Upper lobe of right lung (tissue), 1 donor: ENCODE measurements around the gene FN1. TPM values are rescaled to one million over a fixed set of nuclear protein-coding genes. Genes with fewer than 3 reads are reported as not detected.
A peak's percentile ranks its signal among the peaks of the same experiment; 100 is the strongest.

Source experiments
- ATAC-seq: fragments of 200-7000 bp; cut with Tn5 transposase; one replicate; pipeline ENCODE4 v1.9.1; 2020; ENCODE audit warnings: mild to moderate bottlenecking, moderate library complexity
- DNase-seq: peaks from one replicate; pipeline ENCODE4 v3.0.0-alpha.2; 2020
- H3K27ac ChIP-seq: fragments of 200-600 bp; one replicate; pipeline ENCODE4 v1.8.0; 2022
- H3K27me3 ChIP-seq: fragments of 200-600 bp; one replicate; pipeline ENCODE4 v1.8.0; 2022; ENCODE audit warnings: mild to moderate bottlenecking
- H3K36me3 ChIP-seq: fragments of 200-600 bp; one replicate; pipeline ENCODE4 v1.8.0; 2022
- H3K4me1 ChIP-seq: fragments of 200-600 bp; one replicate; pipeline ENCODE4 v1.8.0; 2022
- H3K4me3 ChIP-seq: fragments of 200-600 bp; one replicate; pipeline ENCODE4 v1.8.0; 2022; ENCODE audit warnings: mild to moderate bottlenecking
- H3K9me3 ChIP-seq: fragments of 200-600 bp; one replicate; pipeline ENCODE4 v1.8.0; 2022
- CTCF ChIP-seq: fragments of 200-600 bp; IDR thresholded peaks from one replicate; pipeline ENCODE4 v1.8.0; 2022; ENCODE audit warnings: antibody characterized with exemption
- intact Hi-C: fragments of 100-400 bp; cut with DNase I; formaldehyde crosslinking; loops from one replicate; pipeline ENCODE4 v1.11.0; 2022
- long read RNA-seq: library from polyadenylated mRNA; unstranded; transcript quantifications from one replicate; pipeline ENCODE4 v2.0.0, GENCODE V29; 2021
- total RNA-seq: library from RNA; stranded (reverse); fragmentation: NEBNext Ultra II Directional; extraction: Animal tissue kit (Norgen Biotek cat#: 25700); gene quantifications from one replicate; pipeline ENCODE4 v1.2.1, GENCODE V29; 2021
- donor health status: DM: no; HTN: yes; CAD: no; lungs with severe emphysema.

FN1 gene
- total RNA-seq, result 955 TPM
- long read RNA-seq, full-length matches to known transcripts, result 190 of 618 reads
- long read RNA-seq, partial matches to known transcripts, result 362 of 618 reads
- long read RNA-seq, other reads (novel, unspliced or antisense), result 66 of 618 reads

- H3K36me3 ChIP-seq, result no peaks in the 10 kb centered on the region
- no peaks in the 10 kb centered on the region for H3K27me3 ChIP-seq
- no peaks in the 10 kb centered on the region for H3K9me3 ChIP-seq
- peak; percentile 93 for ATAC-seq
- H3K27ac ChIP-seq, result peak within 1 kb of the TSS; percentile 83
- H3K4me3 ChIP-seq, result peak within 1 kb of the TSS; percentile 67
- DNase-seq, result peak; percentile 90
- no peaks in the 10 kb centered on the region for H3K4me1 ChIP-seq
- intact Hi-C loops, result no loop called here
- TF ChIP-seq CTCF, result no peak
Measured at GRCh38 chr2:215435870-215436704, at the start of gene FN1. Gene FN1, minus strand, starts transcription at chr2:215436068. Its CDS starts 266 bp downstream, at chr2:215435802.

GRCh38 chr2:215485032-215485431 lies 49.2 kb upstream of the FN1 start:
- intact Hi-C loops, result no loop called here
- Histone ChIP-seq H3K27me3 (no peaks in the 10 kb centered on the region), H3K4me1 (no peaks in the 10 kb centered on the region), H3K4me3 (no peak overlapping the region), H3K36me3 (no peaks in the 10 kb centered on the region), H3K9me3 (no peaks in the 10 kb centered on the region), H3K27ac (no peak overlapping the region)
- no peak for TF ChIP-seq CTCF
- ATAC-seq (no peak), DNase-seq (no peak)

- Histone ChIP-seq H3K27ac (no peak overlapping the region), H3K36me3 (no peaks in the 10 kb centered on the region), H3K27me3 (no peaks in the 10 kb centered on the region), H3K9me3 (no peaks in the 10 kb centered on the region), H3K4me1 (no peaks in the 10 kb centered on the region), H3K4me3 (no peak overlapping the region)
- intact Hi-C loops, result no loop called here
- ATAC-seq (no peak), DNase-seq (no peak)
- no peak for TF ChIP-seq CTCF
Measured at GRCh38 chr2:215484570-215484969, 48.7 kb upstream of the FN1 start.

GRCh38 chr2:215483431-215483830 lies 47.6 kb upstream of the FN1 start:
- Histone ChIP-seq H3K27ac (no peak overlapping the region), H3K27me3 (no peaks in the 10 kb centered on the region), H3K4me3 (no peak overlapping the region), H3K4me1 (no peaks in the 10 kb centered on the region), H3K9me3 (no peaks in the 10 kb centered on the region), H3K36me3 (no peaks in the 10 kb centered on the region)
- intact Hi-C loops, result no loop called here
- no peak for TF ChIP-seq CTCF
- ATAC-seq, result no peak
- DNase-seq, result no peak

GRCh38 chr2:215479536-215480240 lies 43.8 kb upstream of the FN1 start:
- Histone ChIP-seq H3K27me3 (no peaks in the 10 kb centered on the region), H3K4me3 (no peak overlapping the region), H3K27ac (no peak overlapping the region), H3K4me1 (no peaks in the 10 kb centered on the region), H3K9me3 (no peaks in the 10 kb centered on the region), H3K36me3 (no peaks in the 10 kb centered on the region)
- intact Hi-C loops, result no loop called here
- no peak for TF ChIP-seq CTCF
- ATAC-seq, result no peak
- no peak for DNase-seq
